ENCODE data around the gene NDE1.

Gene NDE1

GRCh38 chr16:15752717-15753488, 102.9 kb downstream of the NDE1 start:
- no peak for DNase-seq (ENCODE audit: low spot score)
- ChIA-PET POLR2A (ENCODE audit: low non-redundant PET) (no interaction called here), CTCF (no interaction called here)
- H3K27ac ChIP-seq = no peak overlapping the region
- TF ChIP-seq, protein P1, sequence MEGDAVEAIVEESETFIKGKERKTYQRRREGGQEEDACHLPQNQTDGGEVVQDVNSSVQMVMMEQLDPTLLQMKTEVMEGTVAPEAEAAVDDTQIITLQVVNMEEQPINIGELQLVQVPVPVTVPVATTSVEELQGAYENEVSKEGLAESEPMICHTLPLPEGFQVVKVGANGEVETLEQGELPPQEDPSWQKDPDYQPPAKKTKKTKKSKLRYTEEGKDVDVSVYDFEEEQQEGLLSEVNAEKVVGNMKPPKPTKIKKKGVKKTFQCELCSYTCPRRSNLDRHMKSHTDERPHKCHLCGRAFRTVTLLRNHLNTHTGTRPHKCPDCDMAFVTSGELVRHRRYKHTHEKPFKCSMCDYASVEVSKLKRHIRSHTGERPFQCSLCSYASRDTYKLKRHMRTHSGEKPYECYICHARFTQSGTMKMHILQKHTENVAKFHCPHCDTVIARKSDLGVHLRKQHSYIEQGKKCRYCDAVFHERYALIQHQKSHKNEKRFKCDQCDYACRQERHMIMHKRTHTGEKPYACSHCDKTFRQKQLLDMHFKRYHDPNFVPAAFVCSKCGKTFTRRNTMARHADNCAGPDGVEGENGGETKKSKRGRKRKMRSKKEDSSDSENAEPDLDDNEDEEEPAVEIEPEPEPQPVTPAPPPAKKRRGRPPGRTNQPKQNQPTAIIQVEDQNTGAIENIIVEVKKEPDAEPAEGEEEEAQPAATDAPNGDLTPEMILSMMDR (conservative IDR thresholded peaks at IDR 0.05; ENCODE audit: low read depth) = no peak

DNA sequence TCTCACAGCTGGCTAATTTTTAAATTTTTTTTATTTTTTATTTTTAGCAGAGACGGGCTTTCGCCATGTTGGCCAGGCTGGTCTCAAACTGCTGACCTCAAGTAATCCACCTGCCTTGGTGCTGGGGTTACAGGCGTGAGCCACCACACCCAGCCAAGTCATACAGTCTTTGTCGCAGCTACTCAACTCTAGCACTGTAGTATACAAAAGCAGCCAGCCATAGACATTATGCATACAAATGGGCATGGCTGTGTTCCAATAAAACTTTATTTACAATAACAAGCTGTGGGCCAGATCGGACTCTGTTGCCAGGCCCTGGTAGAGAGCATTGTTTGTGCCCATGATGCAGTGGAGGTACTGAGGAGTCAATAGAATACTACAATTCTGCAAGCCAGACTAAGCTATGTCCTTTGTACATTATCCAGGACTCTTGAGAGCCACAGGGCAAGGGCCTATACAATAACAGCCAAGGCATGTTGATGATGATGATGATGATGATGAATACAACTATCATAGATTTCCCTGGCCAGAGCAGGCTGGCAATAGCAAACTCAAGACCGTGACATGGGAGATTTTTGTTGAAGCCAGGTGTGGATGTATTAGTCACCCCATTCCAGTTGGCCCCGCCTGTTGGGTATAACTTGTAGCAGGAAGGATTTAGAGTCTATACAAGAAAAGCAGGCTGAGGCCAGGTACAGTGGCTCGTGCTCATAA, 104.9 kb downstream of the NDE1 start:
- TF ChIP-seq, protein P1 (conservative IDR thresholded peaks at IDR 0.05; ENCODE audit: low read depth) = no peak
- no peak overlapping the region for H3K27ac ChIP-seq
- ChIA-PET CTCF (interaction anchor here (2.5 kb wide), 1 partner anchor 16 kb away, joined by 15 read pairs; no protein-coding TSS in a partner anchor), POLR2A (ENCODE audit: low non-redundant PET) (no interaction called here)
- peak; percentile 46 for DNase-seq (ENCODE audit: low spot score)

DNA sequence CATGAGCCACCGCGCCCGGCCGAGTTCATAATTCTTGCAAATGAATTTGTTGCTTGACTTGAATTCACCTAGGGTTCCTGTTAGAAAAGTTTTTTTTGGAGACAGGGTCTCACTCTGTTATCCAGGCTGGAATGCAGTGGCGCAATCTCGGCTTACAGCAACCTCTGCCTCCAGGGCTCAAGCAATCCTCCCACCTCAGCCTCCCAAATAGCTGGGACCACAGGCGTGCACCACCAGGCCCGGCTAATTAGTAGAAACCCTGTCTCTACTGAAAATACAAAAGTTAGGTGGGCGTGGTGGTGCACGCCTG, 107.0 kb downstream of the NDE1 start:
- no peak overlapping the region for H3K27ac ChIP-seq
- TF ChIP-seq, protein P1 (conservative IDR thresholded peaks at IDR 0.05; ENCODE audit: low read depth) = no peak
- ChIA-PET POLR2A (ENCODE audit: low non-redundant PET) (no interaction called here), CTCF (interaction anchor here (0.7 to 2.5 kb wide), 6 partner anchors 11 to 236 kb away, joined by 3 to 15 read pairs (median 3); no protein-coding TSS in a partner anchor)
- no peak for DNase-seq (ENCODE audit: low spot score)

- CTCF ChIA-PET = interaction anchor here (1.0 to 2.5 kb wide), 3 partner anchors 13 to 62 kb away, joined by 3 to 15 read pairs (median 3); no protein-coding TSS in a partner anchor
- POLR2A ChIA-PET (ENCODE audit: low non-redundant PET) = no interaction called here
- TF ChIP-seq, protein P1 (conservative IDR thresholded peaks at IDR 0.05; ENCODE audit: low read depth) = no peak
Measured at GRCh38 chr16:15757630-15758251, 107.7 kb downstream of the NDE1 start.

GRCh38 chr16:15759070-15759469, 109.0 kb downstream of the NDE1 start:
- ChIA-PET CTCF (interaction anchor here (0.6 to 0.7 kb wide), 4 partner anchors 16 to 356 kb away, joined by 4 to 5 read pairs (median 4); no protein-coding TSS in a partner anchor), POLR2A (ENCODE audit: low non-redundant PET) (no interaction called here)
- H3K27ac ChIP-seq = no peak overlapping the region
- TF ChIP-seq, protein P1 (conservative IDR thresholded peaks at IDR 0.05; ENCODE audit: low read depth) = no peak
- no peak for DNase-seq (ENCODE audit: low spot score)

More at GRCh38 chr16:15757630-15758251, 107.7 kb downstream of the NDE1 start:
- no peak for DNase-seq (ENCODE audit: low spot score)
- H3K27ac ChIP-seq = no peak overlapping the region

GRCh38 chr16:15760129-15760528, 110.1 kb downstream of the NDE1 start:
- POLR2A ChIA-PET (ENCODE audit: low non-redundant PET) = no interaction called here
- CTCF ChIA-PET = no interaction called here
- TF ChIP-seq, protein P1 (conservative IDR thresholded peaks at IDR 0.05; ENCODE audit: low read depth) = no peak
- no peak for DNase-seq (ENCODE audit: low spot score)
- H3K27ac ChIP-seq = no peak overlapping the region

All from RWPE1 (cell line).